ENCODE measurements around the gene SH2D4B.

Gene SH2D4B

GRCh38 chr10:80506836-80507487 is 30.7 kb upstream of the SH2D4B start:
- Histone ChIP-seq H3K9me3 (ENCODE audit: control insufficient read depth in 1 of 2, low read length in 2 of 2) (no peaks in the 10 kb centered on the region), H3K4me1 (ENCODE audit: control insufficient read depth in 1 of 2, insufficient read depth in 2 of 2, low read length in 2 of 2) (peaks cover 34 to 41% of the 10 kb centered on the region in 2 donors), H3K27me3 (ENCODE audit: low read depth, low read length) (no peaks in the 10 kb centered on the region), H3K4me3 (ENCODE audit: low read depth in 1 of 2, low read length in 2 of 2) (no peak overlapping the region), H3K36me3 (ENCODE audit: control insufficient read depth in 1 of 2, insufficient read depth in 2 of 2, low read length in 2 of 2) (peaks cover 12 to 22% of the 10 kb centered on the region in 2 donors), H3K27ac (ENCODE audit: low read length) (no peak overlapping the region)

- Histone ChIP-seq H3K27me3 (ENCODE audit: low read depth, low read length) (no peaks in the 10 kb centered on the region), H3K4me3 (ENCODE audit: low read depth in 1 of 2, low read length in 2 of 2) (no peak overlapping the region), H3K9me3 (ENCODE audit: control insufficient read depth in 1 of 2, low read length in 2 of 2) (no peaks in the 10 kb centered on the region), H3K27ac (ENCODE audit: low read length) (no peak overlapping the region), H3K36me3 (ENCODE audit: control insufficient read depth in 1 of 2, insufficient read depth in 2 of 2, low read length in 2 of 2) (peaks cover 31 to 37% of the 10 kb centered on the region in 2 donors), H3K4me1 (ENCODE audit: control insufficient read depth in 1 of 2, insufficient read depth in 2 of 2, low read length in 2 of 2) (peaks cover 17 to 22% of the 10 kb centered on the region in 2 donors)
Measured at GRCh38 chr10:80509108-80509402, 28.6 kb upstream of the SH2D4B start.

- no peak overlapping the region for H3K27ac ChIP-seq (ENCODE audit: low read length)
- peaks cover 12 to 18% of the 10 kb centered on the region in 2 donors for H3K4me1 ChIP-seq (ENCODE audit: control insufficient read depth in 1 of 2, insufficient read depth in 2 of 2, low read length in 2 of 2)
- H3K27me3 ChIP-seq (ENCODE audit: low read depth, low read length) = no peaks in the 10 kb centered on the region
- no peak overlapping the region for H3K4me3 ChIP-seq (ENCODE audit: low read depth in 1 of 2, low read length in 2 of 2)
- no peaks in the 10 kb centered on the region for H3K9me3 ChIP-seq (ENCODE audit: control insufficient read depth in 1 of 2, low read length in 2 of 2)
- peaks cover 36 to 42% of the 10 kb centered on the region in 2 donors for H3K36me3 ChIP-seq (ENCODE audit: control insufficient read depth in 1 of 2, insufficient read depth in 2 of 2, low read length in 2 of 2)
Measured at GRCh38 chr10:80509403-80510161, 28.1 kb upstream of the SH2D4B start.

GRCh38 chr10:80512031-80512526 is 25.6 kb upstream of the SH2D4B start:
- Histone ChIP-seq H3K9me3 (ENCODE audit: control insufficient read depth in 1 of 2, low read length in 2 of 2) (no peaks in the 10 kb centered on the region), H3K27ac (ENCODE audit: low read length) (no peak overlapping the region), H3K27me3 (ENCODE audit: low read depth, low read length) (no peaks in the 10 kb centered on the region), H3K4me3 (ENCODE audit: low read depth in 1 of 2, low read length in 2 of 2) (no peak overlapping the region), H3K4me1 (ENCODE audit: control insufficient read depth in 1 of 2, insufficient read depth in 2 of 2, low read length in 2 of 2) (no peaks in the 10 kb centered on the region), H3K36me3 (ENCODE audit: control insufficient read depth in 1 of 2, insufficient read depth in 2 of 2, low read length in 2 of 2) (peaks cover 56 to 61% of the 10 kb centered on the region in 2 donors)

GRCh38 chr10:80513106-80513505 is 24.6 kb upstream of the SH2D4B start:
- Histone ChIP-seq H3K9me3 (ENCODE audit: control insufficient read depth in 1 of 2, low read length in 2 of 2) (no peaks in the 10 kb centered on the region), H3K36me3 (ENCODE audit: control insufficient read depth in 1 of 2, insufficient read depth in 2 of 2, low read length in 2 of 2) (peaks cover 61 to 70% of the 10 kb centered on the region in 2 donors), H3K4me1 (ENCODE audit: control insufficient read depth in 1 of 2, insufficient read depth in 2 of 2, low read length in 2 of 2) (no peaks in the 10 kb centered on the region), H3K27ac (ENCODE audit: low read length) (no peak overlapping the region), H3K4me3 (ENCODE audit: low read depth in 1 of 2, low read length in 2 of 2) (no peak overlapping the region), H3K27me3 (ENCODE audit: low read depth, low read length) (no peaks in the 10 kb centered on the region)

- Histone ChIP-seq H3K27me3 (ENCODE audit: low read depth, low read length) (no peaks in the 10 kb centered on the region), H3K27ac (ENCODE audit: low read length) (no peak overlapping the region), H3K9me3 (ENCODE audit: control insufficient read depth in 1 of 2, low read length in 2 of 2) (no peaks in the 10 kb centered on the region), H3K4me1 (ENCODE audit: control insufficient read depth in 1 of 2, insufficient read depth in 2 of 2, low read length in 2 of 2) (no peaks in the 10 kb centered on the region), H3K36me3 (ENCODE audit: control insufficient read depth in 1 of 2, insufficient read depth in 2 of 2, low read length in 2 of 2) (peaks cover 68 to 84% of the 10 kb centered on the region in 2 donors), H3K4me3 (ENCODE audit: low read depth in 1 of 2, low read length in 2 of 2) (no peak overlapping the region)
Measured at GRCh38 chr10:80515511-80515910, 22.2 kb upstream of the SH2D4B start.

GRCh38 chr10:80515941-80516340 is 21.8 kb upstream of the SH2D4B start:
- Histone ChIP-seq H3K27me3 (ENCODE audit: low read depth, low read length) (no peaks in the 10 kb centered on the region), H3K27ac (ENCODE audit: low read length) (no peak overlapping the region), H3K9me3 (ENCODE audit: control insufficient read depth in 1 of 2, low read length in 2 of 2) (no peaks in the 10 kb centered on the region), H3K4me3 (ENCODE audit: low read depth in 1 of 2, low read length in 2 of 2) (no peak overlapping the region), H3K36me3 (ENCODE audit: control insufficient read depth in 1 of 2, insufficient read depth in 2 of 2, low read length in 2 of 2) (peaks cover 71 to 87% of the 10 kb centered on the region in 2 donors), H3K4me1 (ENCODE audit: control insufficient read depth in 1 of 2, insufficient read depth in 2 of 2, low read length in 2 of 2) (no peaks in the 10 kb centered on the region)

GRCh38 chr10:80516506-80517075 is 21.1 kb upstream of the SH2D4B start:
- H3K27me3 ChIP-seq (ENCODE audit: low read depth, low read length) = no peaks in the 10 kb centered on the region
- H3K4me3 ChIP-seq (ENCODE audit: low read depth in 1 of 2, low read length in 2 of 2) = no peak overlapping the region
- peaks cover 66 to 92% of the 10 kb centered on the region in 2 donors for H3K36me3 ChIP-seq (ENCODE audit: control insufficient read depth in 1 of 2, insufficient read depth in 2 of 2, low read length in 2 of 2)
- H3K9me3 ChIP-seq (ENCODE audit: control insufficient read depth in 1 of 2, low read length in 2 of 2) = no peaks in the 10 kb centered on the region
- no peaks in the 10 kb centered on the region for H3K4me1 ChIP-seq (ENCODE audit: control insufficient read depth in 1 of 2, insufficient read depth in 2 of 2, low read length in 2 of 2)
- no peak overlapping the region for H3K27ac ChIP-seq (ENCODE audit: low read length)

GRCh38 chr10:80517416-80518142 is 20.1 kb upstream of the SH2D4B start:
- H3K27ac ChIP-seq (ENCODE audit: low read length) = no peak overlapping the region
- H3K9me3 ChIP-seq (ENCODE audit: control insufficient read depth in 1 of 2, low read length in 2 of 2) = no peaks in the 10 kb centered on the region
- H3K27me3 ChIP-seq (ENCODE audit: low read depth, low read length) = no peaks in the 10 kb centered on the region
- H3K36me3 ChIP-seq (ENCODE audit: control insufficient read depth in 1 of 2, insufficient read depth in 2 of 2, low read length in 2 of 2) = peaks cover 57 to 84% of the 10 kb centered on the region in 2 donors
- no peak overlapping the region for H3K4me3 ChIP-seq (ENCODE audit: low read depth in 1 of 2, low read length in 2 of 2)
- H3K4me1 ChIP-seq (ENCODE audit: control insufficient read depth in 1 of 2, insufficient read depth in 2 of 2, low read length in 2 of 2) = no peaks in the 10 kb centered on the region

- H3K27ac ChIP-seq (ENCODE audit: low read length) = no peak overlapping the region
- no peak overlapping the region for H3K4me3 ChIP-seq (ENCODE audit: low read depth in 1 of 2, low read length in 2 of 2)
- H3K27me3 ChIP-seq (ENCODE audit: low read depth, low read length) = no peaks in the 10 kb centered on the region
- no peaks in the 10 kb centered on the region for H3K9me3 ChIP-seq (ENCODE audit: control insufficient read depth in 1 of 2, low read length in 2 of 2)
- no peaks in the 10 kb centered on the region for H3K4me1 ChIP-seq (ENCODE audit: control insufficient read depth in 1 of 2, insufficient read depth in 2 of 2, low read length in 2 of 2)
- H3K36me3 ChIP-seq (ENCODE audit: control insufficient read depth in 1 of 2, insufficient read depth in 2 of 2, low read length in 2 of 2) = peaks cover 53 to 82% of the 10 kb centered on the region in 2 donors
Measured at GRCh38 chr10:80518143-80518806, 19.4 kb upstream of the SH2D4B start.
